H1 (cell line): ENCODE measurements around the gene GPRIN3. TPM values are rescaled to one million over a fixed set of nuclear protein-coding genes. Genes with fewer than 3 reads are reported as not detected.

Source experiments
- ATF2 ChIP-seq: IDR thresholded peaks from 2 replicates; pipeline ENCODE4 v1.6.1; 2012; ENCODE audit warnings: low read length, inconsistent platforms
- EP300 ChIP-seq, 2 experiments: IDR thresholded peaks; 1 replicate in 1 of 2; 2 replicates in 1 of 2; pipeline ENCODE4 v1.6.1; 2011 to 2012; ENCODE audit warnings: low read depth in 2 of 2, low read length in 2 of 2, mild to moderate bottlenecking in 2 of 2, borderline replicate concordance in 1 of 2, inconsistent platforms in 1 of 2, moderate library complexity in 1 of 2
- MAX ChIP-seq: IDR thresholded peaks from 2 replicates; pipeline ENCODE4 v1.6.1; 2012; ENCODE audit warnings: inconsistent platforms
- NRF1 ChIP-seq: IDR thresholded peaks from 2 replicates; pipeline ENCODE4 v1.6.1; 2011; ENCODE audit warnings: mild to moderate bottlenecking, low read depth, low read length, improper control_type of control experiment
- RNF2 ChIP-seq: fragments of 200-900, 300-1000 bp; sonication (generic); IDR thresholded peaks from 2 replicates; pipeline ENCODE4 v1.7.1; 2016; ENCODE audit warnings: borderline replicate concordance, low read depth, mild to moderate bottlenecking, antibody characterized with exemption, low read length; ENCODE audit not compliant: poor library complexity, severe bottlenecking; ENCODE audit errors: missing control alignments
- polyA plus RNA-seq, 7 experiments: library from polyadenylated mRNA; depleted of rRNA in 3 of 7; stranded (reverse) in 5 of 7; unstranded in 2 of 7; fragments of >200 nt in 5 of 7; fragments of 200-250 nt in 2 of 7; gene quantifications; 1 replicate in 5 of 7; 2 replicates in 1 of 7; 4 replicates in 1 of 7; pipeline versions ENCODE4 v1.2.1 to v1.2.3, GENCODE V29; 2011 to 2013; ENCODE audit warnings: missing spikeins in 2 of 7, mixed read lengths in 2 of 7
- total RNA-seq: library from RNA; stranded (reverse); fragmentation: NEBNext Ultra II Directional; extraction: Animal tissue kit (Norgen Biotek cat#: 25700); gene quantifications from 2 replicates; pipeline ENCODE4 v1.2.1, GENCODE V29; 2021

GPRIN3 gene
- total and polyA plus RNA-seq, 2 of the 8 experiments (the other 6 are each of a cell fraction or from before 2014, with no cell fraction given), result 0.17 to 1.4 TPM

GRCh38 chr4:89289312-89289711 lies 18.3 kb downstream of the GPRIN3 start (continued):
- TF ChIP-seq EP300 (IDR thresholded peaks at IDR 0.05; ENCODE audit: borderline replicate concordance in 1 of 2, low read depth in 2 of 2, low read length in 2 of 2), result no peak
- no peak for TF ChIP-seq NRF1
- no peak for TF ChIP-seq MAX
- no peak for TF ChIP-seq ATF2
- TF ChIP-seq RNF2, result no peak
- TF ChIP-seq, all 59 proteins: peak for 0
